GM19238 (cell line): ENCODE measurements around the gene PKIG.

Experiments
- DNase-seq: peaks from one replicate; pipeline ENCODE4 v3.0.0; 2011; ENCODE audit warnings: low spot score; ENCODE audit not compliant: insufficient read length

Gene PKIG

DNA sequence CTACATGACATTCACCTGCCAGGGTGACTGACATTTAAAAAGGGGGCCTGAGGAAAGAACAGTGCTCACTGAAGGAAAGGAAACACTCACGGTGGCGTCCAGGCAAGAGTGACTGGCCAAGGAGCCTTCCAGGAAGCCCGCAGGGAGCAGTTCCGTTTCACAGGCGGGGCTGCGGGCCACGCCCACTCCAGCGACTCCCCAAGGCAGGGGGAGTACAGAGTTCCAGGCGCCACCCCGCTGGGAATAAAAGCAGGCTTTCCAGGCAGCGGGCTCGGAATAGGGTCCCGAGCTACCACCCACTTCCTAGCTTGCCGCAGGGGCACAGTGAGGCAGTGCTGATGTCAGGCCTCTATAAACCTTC, 34.2 kb downstream of the PKIG start:
- no peak for DNase-seq

DNA sequence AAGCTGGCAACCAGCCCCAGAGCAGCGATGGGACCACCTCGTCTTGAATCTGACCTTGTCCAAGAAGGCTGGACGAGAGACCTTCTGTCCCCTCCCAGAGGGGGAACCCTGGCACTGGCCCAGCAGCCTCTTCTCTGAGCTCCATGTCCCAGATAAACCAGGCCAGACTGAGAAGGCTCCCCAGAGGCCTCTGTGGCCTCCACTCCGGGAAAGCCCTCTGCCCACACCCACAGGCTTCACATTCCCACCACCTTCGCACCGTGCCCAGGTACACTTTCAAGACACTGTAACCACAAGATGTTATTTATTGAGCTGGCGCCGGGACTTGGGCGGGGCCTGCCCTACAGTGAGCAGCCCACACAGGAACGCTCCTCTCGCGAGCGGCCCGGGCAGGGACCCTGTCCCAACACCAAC, 35.9 kb downstream of the PKIG start:
- no peak for DNase-seq

DNA sequence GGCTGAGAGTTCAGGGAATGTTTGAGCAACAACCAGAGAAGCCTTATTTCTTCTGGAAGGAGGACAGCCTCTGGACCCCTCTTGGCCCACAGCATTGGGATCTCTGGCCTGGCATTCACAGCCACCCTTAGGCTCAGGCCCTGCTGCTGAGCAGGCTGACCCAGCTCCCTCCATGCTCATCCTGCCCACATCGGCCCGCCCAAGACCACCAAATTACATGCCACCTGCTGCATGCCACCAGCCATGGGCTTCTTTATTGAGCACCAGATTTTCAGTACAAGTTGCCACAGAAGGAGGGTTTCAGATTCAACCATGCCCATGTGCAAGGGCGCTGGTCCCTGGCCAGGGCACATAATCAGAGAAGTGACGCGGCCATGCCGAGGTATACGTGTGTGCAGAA, 36.9 kb downstream of the PKIG start:
- no peak for DNase-seq

DNA sequence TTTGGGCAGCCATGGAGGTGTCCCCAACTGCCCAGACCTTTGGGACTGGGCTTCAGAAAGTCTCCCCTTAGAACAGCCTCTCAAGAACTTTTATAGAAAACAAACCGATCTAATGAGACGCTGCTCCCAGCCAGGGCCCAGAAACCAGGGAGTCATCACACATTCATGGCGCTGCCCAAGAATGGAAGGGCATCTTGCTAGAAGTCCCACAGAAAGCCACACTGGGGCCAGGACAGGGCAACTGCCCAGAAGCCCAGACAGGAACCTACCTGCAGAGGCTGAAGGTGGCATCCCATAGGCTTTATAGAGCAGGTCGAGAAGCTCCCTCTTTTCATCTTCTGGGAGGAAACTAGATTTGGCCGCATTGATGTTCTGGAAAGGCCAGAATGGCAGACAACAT, 37.7 kb downstream of the PKIG start:
- no peak for DNase-seq

DNA sequence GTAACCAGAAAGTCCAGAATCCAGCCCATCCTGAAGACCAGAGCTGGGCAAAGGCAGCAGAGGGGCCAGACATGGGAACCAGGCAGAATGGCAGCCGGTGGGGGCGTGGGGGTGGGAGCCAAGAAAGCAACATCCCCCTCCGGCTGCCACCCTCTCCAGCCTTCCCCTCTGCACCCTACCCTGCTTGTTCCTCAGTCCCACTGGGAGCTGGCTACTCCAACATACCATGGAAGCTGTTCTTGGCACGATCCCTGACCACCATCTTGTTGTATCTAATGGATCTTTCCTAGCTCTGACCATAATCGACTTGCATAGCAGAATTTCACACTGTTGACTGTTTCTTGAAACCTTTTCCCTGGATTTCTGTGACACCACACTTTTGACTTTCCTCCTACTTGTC, 38.9 kb downstream of the PKIG start:
- DNase-seq = no peak

DNA sequence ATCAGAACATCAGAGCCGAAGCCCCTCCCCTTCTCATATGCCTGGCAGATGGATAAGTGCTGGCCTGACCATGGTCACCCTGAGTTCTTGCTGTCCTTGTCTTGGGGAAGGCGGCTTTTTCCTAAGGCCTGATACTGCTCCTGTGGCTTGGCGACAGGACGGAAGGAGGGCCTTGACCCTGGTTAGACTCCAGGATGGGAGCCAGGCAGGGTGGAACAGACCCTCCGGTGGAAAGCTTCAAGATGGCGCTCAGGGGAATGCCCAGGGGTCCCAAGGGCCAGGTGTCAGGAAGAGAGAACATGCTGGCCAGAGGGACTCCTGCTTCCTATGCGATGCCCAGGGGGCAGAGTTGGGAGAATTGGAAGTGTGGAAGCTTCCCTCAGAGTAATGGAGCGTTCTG, 39.6 kb downstream of the PKIG start:
- DNase-seq = no peak

DNA sequence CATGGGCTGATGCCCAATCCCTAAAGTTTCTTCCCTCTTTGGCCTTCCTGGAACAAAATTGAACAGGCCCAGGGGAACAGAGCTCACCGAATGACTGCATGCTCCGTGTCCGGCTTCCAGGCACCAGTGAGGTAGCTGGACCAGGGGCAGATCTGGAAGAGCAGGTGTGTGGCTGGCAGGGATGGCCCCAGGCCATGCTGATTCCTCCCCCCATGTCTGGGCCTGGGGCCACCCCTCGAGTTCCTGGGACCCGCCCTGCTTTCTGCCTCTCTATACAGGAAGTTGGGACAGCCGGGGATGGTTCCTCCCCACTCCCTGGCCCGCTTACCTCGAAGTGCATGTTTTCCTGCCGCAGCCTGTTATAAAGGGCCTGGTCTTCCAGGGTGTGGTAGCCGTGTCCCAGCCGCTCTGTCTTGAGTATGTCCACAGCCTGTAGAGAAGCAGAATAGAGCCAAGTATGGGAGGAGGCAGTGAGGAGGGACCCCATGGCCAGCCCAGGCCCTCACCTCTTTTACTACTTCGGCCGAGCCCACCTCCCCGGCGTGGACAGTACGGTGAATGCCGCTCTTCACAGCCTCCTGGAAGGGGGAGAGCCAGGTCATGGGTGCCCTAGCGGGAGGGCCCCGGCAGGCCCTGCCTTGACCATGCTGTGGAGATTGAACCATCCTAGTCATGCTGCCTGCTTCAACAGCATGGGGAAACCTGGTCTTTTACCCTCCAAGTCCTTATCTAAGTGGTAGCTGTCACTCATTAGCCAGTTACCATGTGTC, 40.3 kb downstream of the PKIG start:
- DNase-seq = no peak

DNA sequence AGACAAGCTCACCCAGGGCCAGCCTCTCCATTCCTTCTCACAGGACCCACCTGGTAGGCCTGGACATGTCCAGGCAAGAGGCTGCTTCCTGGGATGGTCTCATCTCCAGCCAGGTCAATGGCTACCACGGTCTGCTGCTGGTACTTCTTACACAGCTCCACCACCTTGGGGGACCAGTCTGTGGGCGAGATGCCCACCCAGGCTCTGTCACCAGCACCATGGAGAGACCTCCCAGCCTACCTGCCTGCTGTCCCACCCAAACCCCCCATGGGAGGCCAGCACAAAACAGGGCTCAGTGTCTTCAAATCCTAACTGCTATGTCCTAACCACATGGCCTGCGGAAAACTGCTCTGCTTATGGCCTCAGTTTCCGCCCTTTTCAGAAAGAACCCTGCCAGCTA, 41.8 kb downstream of the PKIG start:
- no peak for DNase-seq

DNA sequence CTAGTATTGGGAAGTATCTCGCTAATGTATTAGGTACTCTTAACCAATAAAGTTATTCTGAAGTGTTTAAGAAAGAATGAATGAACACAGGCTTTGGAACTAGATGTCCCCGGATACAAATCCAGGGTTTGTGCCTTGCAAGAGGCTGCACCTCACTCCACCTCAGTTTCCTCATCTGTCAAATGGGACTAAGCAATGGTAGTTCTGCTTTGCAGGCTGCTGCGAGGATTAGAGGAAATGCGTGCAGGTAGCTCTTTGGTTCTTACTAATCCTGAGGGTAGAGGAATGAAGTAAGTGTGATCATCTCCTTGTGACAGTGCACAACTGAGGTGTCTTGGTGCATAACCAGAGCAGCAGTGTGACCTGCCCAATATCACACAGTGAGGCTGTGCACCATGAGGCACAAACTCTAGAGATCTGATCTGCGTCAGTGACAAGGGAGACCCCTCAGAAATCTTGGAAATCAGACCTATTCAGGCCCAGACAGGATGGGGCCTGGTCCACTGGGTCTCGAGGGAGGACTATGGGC, 42.4 kb downstream of the PKIG start:
- DNase-seq = no peak

DNA sequence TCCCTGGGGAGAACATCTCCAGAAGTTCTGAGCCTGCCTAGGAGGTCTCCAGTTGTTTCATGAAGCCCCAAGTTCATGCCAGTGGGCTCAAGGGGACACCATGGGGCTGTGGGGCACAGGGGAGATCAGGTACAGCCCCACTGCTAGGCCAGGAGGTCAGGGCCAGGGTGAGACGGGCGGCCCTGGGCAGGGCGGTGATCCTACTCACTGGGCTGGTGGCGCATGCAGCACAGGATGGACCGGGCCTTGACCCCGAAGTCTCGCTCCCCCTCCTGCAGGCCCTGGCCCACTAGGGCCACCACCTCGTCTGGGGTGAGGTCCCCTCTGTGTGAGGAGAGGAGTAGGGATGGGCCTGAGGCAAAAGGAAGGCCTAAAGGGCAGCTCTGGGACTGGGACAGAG, 43.0 kb downstream of the PKIG start:
- DNase-seq = no peak

DNA sequence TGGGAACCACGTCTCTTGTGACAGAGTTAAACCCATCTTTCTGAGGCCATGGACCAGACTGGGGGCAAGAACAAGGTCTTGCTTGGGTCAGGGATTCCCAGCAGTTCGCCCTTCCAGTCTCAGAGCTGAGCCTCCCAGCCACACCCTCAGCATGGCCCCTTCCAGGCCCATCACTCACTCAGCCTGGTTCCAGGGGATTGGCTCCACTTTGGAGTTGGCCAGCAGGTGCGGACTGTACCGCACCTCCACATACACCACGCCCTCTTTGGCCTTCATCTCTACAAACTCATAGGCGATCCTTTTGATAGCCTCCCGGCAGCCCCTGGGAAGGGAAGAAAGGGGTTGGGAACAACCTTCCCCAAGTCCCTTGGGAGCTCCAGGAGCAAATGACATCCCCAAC, 43.9 kb downstream of the PKIG start:
- no peak for DNase-seq

DNA sequence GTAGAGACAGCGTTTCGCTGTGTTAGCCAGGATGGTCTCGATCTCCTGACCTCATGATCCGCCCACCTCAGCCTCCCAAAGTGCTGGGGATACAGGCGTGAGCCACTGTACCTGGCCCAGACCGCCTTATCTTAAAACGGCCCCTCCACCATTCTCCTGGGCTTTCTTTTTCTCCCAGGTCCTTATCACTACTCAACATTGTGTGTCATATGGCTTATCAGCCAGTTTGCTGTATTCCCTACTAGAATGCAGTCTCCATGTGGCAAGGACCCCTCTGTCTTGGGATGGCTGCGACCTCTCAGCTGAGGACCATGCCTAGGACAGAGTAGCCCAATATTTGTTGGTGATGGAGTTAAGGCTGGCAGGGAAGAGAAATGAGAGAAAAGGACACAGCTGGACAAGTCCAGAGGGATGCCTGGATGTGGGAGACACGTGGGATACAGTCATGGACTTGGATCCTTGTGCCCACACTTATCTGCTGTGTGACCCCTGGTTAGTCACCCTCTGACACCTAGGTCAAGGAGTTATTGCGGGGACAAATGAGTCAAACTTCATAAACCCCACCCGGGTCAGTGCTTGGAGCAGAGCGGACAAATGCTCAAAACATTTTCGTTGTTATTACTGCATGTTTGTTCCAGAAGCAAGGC, 45.1 kb downstream of the PKIG start:
- DNase-seq = no peak

DNA sequence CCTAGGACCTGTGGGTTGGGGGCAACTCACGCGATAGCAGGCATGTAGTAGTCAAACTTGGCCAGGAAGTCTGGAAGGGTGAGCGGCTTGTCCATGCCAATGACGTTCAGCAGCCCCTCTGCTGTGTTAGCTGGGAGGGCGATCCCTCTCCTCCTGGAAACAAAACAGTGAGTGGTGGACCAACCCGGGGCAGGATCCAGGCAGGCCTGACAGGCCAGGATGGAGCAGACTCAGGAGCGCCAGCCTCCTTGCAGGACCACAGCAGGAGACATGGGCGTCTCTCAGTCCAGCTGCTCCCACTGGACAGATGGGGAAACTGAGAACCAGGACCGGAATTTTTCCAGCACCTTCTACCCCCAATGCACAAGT, 46.6 kb downstream of the PKIG start:
- no peak for DNase-seq

DNA sequence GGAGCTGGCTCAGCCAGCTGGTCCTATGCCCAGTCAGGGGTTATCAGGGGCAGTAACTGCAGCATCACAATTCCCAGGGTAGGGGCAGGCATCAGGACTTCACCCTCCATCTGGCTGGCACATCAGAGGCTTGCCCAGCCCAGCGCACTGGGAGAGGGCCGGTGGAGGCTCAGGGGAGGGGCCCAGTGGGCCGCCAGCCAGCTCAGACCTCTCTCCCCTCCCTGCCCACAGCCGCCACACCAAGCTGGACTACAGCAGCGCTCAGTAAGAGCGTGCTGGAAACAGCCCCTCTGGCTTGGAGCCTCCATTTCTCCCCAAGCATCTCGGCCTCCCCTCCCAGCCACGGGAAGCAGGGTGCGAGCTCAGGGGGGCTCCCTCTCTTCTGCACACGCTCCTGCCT, 47.2 kb downstream of the PKIG start:
- no peak for DNase-seq

DNA sequence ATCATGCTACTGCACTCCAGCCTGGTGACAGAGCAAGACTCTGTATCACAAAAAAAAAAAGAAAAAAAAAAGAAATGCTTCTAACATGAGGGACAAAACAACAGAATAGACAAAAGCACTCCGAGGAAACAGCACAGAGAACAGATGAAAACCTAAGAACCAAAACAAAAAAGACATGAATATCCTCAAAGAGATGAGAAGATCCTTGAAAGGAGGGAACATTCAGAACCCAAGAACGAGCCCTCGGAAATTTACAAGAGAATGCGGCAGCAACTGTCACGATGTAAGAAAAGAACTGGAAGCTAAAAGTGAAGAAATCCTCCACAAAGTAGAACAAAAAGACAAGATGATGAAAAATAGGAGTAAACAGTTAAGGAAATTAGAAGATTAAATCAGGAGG, 47.9 kb downstream of the PKIG start:
- no peak for DNase-seq

DNA sequence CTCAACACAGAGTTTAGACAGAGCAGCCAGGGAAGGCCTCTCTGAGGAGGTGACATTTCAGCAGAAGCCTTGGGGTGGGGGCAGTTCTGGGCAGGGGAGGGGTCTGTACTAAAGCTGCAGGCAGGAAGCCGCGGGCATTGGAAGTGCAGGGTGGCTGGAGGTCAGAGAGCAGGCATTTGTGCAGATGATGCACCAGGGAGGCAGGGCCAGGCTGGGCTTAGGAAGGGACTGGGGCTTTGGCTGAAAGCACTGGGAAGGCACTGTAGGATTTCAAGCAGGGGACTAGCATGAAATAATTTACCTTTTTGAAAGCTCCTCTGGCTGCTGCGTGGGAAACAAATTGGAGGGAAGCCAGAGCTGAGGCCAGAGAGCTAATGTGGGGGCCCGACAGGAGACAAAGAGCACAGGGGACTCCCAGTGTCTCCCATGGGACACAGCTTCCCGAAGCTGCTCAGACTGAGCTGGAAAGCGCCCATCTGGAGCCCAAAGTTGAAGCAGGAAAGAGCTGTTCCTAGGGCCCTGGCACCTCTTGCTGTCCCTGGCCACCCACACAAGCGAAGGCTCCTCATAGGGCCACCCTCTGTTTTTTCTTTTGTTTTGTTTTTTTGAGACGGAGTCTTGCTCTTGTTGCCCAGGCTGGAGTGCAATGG, 49.8 kb downstream of the PKIG start:
- no peak for DNase-seq

DNA sequence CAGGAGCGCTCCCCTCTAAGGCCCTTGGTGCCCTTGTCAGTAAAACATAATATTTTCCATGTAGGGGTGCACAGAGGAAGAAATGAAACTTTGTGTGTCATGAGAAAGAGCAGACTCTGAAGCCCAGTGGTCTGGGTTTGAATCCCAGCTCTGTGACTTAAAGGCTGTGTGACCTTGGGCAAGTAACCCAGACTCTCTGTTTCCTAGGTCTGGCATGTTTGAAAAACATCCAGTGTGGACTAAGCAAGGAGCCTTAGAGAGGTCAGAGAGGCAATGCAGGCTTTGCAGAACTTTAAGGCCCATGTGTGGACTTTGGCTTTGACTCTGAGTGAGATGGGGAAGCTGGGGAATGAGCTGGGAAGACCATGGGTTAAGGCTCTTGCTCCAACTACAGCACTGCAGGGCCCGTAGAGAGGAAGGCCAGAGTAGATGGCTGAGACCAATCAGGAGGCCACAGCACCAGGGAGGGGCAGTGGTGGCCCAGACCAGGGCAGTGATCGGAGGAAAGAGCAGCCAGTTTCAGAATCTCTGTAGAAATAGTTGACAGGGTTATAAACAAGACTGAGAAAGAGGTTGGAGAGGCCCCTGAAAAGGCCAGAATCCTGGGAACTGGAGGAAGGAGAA, 50.9 kb downstream of the PKIG start:
- no peak for DNase-seq

DNA sequence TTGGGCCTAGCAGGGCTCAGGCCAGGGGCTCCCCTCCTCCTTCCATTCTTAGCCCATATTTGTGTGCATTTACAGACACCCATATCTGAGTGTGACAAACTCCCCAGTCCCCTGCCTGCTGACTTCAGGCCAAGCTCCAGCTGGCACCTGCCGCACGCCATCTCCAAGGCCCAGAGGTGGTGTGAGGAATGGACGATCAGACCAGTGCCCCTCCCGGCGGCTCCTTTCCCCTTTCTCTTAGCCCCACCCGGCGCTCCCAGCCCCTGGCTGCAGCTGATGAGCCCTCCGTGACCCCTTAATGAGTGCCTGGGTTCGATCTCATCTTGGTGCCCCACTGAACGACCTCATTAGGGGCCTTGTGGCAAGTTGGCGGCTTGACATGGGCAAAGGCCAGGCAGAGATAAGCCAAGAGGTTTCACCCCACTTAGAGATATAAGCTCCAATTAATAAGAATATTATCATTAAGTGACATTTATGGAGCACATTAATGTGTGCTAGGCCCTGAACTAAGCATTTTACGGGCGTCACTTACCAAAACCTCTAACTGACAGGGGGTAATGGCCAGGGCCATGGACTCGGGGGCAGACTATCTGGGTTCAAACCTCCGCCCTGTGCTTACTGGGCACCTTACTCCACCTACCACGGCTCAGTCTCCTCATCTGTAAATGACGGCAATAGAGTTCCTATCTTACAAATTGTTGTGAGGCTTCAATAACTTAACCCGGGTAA, 51.7 kb downstream of the PKIG start:
- DNase-seq = no peak

DNA sequence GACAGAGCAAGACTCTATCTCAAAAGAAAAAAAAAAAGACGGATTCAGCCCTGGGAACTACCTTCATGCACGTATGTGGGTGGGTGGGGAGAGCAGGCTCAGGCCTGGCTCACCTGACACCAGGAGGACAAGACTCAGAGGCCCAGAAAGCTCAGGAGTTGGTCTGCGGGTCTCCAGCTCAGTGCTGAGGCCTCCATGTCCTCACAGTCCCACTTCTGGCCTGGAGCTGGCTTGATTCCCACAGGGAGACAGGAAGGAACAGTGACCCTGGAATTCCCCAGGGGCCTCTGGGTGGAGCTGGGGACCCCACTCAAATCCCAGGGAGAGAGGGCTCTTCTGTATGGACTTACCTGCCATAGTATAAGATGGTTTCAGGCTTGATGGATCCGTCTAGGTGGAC, 53.5 kb downstream of the PKIG start:
- DNase-seq = no peak

DNA sequence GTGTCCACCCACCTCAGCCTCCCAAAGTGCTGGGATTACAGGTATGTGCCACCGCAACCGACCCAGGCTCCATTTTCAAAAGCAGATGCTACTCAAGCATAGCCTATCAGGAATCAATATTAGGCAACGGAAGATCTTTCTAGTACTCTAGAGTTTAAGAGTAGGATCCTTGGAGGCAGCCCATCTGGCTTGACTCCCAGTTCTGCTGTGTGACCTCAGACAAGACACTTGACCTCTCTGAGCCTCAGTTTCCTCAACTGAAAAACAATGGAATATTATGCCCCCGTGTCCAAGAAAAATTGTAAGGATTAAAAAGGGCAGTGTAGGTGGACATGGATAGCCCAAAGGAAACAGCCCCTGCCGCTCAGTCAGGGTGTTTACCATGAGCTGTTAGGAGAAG, 54.7 kb downstream of the PKIG start:
- no peak for DNase-seq

DNA sequence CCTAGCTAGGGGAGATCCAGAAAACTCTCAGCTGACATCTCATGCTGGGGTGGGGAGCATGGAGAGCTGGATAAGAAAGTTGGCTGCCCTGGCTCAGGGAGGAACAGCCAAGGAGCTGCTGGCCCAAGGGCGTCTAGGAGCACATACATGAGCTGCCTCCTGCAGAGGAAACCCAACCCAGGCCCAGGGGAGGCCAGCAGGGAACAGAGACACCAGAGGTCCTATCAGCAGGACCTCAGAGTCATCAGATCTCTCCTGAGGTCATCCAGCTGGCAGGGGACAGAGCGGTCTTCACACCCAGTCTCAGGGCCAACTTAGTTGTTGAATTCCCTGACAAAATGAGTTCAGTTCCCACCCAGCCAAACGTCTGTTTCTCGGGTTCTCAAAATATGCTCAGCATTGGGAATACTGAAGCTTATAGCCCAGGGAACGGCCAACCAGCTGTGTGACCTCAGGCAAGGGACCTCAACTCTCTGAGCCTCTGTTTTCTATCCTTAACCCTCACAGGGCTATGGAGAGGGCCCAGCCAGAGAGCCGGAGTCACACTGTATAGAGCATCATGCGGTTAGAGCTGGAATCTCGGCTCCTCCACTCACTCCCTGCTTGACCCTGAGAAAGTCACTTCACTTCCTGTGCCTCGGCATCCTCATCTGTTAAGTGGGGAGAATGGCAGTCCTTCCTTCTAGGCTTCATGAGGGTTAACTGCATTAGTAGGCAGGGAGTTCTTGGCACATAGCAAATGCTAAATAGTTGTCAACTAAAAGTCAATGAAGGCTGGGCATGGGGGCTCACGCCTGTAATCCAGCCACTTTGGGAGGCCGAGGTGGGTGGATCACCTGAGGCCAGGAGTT, 55.4 kb downstream of the PKIG start:
- DNase-seq = no peak
